SK-N-MC (cell line): ENCODE results near the gene HOXD4.

Experiments used
- EZH2 ChIP-seq: fragments of 200-600 bp; sonication (generic); IDR thresholded peaks from one replicate; pipeline ENCODE4 v1.6.1; 2017; ENCODE audit warnings: antibody characterized with exemption
- FOXP2 ChIP-seq: optimal IDR thresholded peaks from 2 replicates; pipeline ENCODE3; 2011; ENCODE audit warnings: mild to moderate bottlenecking, moderate library complexity; ENCODE audit not compliant: insufficient read depth; ENCODE audit errors: extremely low read length, control extremely low read depth
- POLR2AphosphoS5 ChIP-seq: IDR thresholded peaks from 2 replicates; pipeline ENCODE4 v1.6.1; 2012; ENCODE audit warnings: mild to moderate bottlenecking, low read depth, low read length, borderline replicate concordance

- TF ChIP-seq POLR2AphosphoS5 (no peak), EZH2 (no peak), FOXP2 (no peak)
Observed at GRCh38 chr2:176155356-176156044, 4.2 kb downstream of the HOXD4 start.
